Mesothelial cell of epicardium (in vitro differentiated cells): Measurements from ENCODE around the gene PSMG3. TPM values are rescaled to one million over a fixed set of nuclear protein-coding genes. Genes with fewer than 3 reads are reported as not detected.

Experiments
- DNase-seq, 2 experiments: peaks; one replicate each; pipeline ENCODE4 v3.0.0; 2021; ENCODE audit warnings: low spot score in 2 of 2; ENCODE audit not compliant: unreplicated experiment in 2 of 2
- H3K27ac Mint-ChIP-seq: 2 replicates; pipeline ENCODE4 v1.8.0; 2021; ENCODE audit warnings: mixed read lengths
- H3K27me3 Mint-ChIP-seq: 2 replicates; pipeline ENCODE4 v1.8.0; 2021; ENCODE audit warnings: low read depth, mixed read lengths
- H3K36me3 Mint-ChIP-seq: 2 replicates; pipeline ENCODE4 v1.8.0; 2021; ENCODE audit warnings: mixed read lengths
- H3K4me1 Mint-ChIP-seq: 2 replicates; pipeline ENCODE4 v1.8.0; 2021; ENCODE audit warnings: mixed read lengths
- H3K4me3 Mint-ChIP-seq: 2 replicates; pipeline ENCODE4 v1.8.0; 2021; ENCODE audit warnings: mild to moderate bottlenecking, moderate library complexity, mixed read lengths
- H3K9me3 Mint-ChIP-seq: 2 replicates; pipeline ENCODE4 v1.8.0; 2021; ENCODE audit warnings: mixed read lengths
- total RNA-seq: library from RNA; stranded (reverse); gene quantifications from 3 replicates; pipeline ENCODE4 v1.2.1, GENCODE V29; 2021
- TF ChIP-seq, protein P1 (sequence below): fragments of 200-600 bp; sonication (generic); IDR thresholded peaks from one replicate; pipeline ENCODE4 v1.5.0; 2021; ENCODE audit warnings: antibody characterized with exemption; ENCODE audit not compliant: unreplicated experiment

The PSMG3 gene
- total RNA-seq, 1 donor from 2014 or later, result 31.0 TPM

DNA sequence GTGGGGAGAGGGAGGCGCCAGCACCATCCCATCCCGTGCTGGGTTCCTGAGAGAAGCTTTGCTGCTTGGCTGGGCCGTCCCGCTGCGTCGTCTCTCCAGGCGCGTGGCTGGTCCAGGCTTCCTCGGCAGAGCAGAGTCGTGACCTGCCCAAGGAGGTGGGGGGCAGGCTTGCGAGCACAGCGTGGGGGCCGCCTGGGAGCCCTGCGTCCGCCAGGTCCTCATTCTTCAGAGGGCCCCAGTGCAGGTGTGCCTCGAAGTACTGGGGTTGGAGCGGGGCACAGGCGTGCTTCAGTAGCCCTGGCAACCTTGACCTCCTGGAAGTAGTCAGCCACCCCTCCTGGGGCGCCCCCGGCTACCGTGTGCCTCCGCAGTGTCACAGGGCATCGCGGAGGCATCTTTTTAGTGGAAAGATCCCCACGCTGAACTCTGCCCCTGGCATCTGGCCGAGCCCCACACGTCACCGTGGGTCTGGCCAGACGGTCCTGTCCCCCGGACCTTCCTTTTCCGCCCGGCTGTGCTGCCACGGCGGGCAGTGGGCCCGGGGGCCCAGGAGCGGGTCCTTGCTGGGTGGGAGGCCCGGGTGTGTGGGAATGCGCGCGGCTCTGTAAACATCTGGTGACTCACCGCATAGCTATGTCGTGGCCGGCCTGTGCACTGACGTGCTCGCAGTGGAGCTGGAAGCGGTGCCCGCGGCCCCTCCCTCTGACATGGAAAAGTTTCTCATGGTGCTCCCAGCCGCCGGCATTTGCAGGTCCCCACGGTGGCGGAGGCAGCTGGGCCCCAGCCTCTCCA lies 32.9 kb downstream of the PSMG3 start:
- no peaks in the 10 kb centered on the region for H3K27me3 Mint-ChIP-seq
- no peaks in the 10 kb centered on the region for H3K36me3 Mint-ChIP-seq
- peak overlapping the region; percentile 100 for H3K27ac Mint-ChIP-seq
- no peaks in the 10 kb centered on the region for H3K9me3 Mint-ChIP-seq
- TF ChIP-seq, protein P1, sequence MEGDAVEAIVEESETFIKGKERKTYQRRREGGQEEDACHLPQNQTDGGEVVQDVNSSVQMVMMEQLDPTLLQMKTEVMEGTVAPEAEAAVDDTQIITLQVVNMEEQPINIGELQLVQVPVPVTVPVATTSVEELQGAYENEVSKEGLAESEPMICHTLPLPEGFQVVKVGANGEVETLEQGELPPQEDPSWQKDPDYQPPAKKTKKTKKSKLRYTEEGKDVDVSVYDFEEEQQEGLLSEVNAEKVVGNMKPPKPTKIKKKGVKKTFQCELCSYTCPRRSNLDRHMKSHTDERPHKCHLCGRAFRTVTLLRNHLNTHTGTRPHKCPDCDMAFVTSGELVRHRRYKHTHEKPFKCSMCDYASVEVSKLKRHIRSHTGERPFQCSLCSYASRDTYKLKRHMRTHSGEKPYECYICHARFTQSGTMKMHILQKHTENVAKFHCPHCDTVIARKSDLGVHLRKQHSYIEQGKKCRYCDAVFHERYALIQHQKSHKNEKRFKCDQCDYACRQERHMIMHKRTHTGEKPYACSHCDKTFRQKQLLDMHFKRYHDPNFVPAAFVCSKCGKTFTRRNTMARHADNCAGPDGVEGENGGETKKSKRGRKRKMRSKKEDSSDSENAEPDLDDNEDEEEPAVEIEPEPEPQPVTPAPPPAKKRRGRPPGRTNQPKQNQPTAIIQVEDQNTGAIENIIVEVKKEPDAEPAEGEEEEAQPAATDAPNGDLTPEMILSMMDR, result no peak
- H3K4me3 Mint-ChIP-seq, result peak overlapping the region; percentile 56
- peak; percentile 95 for DNase-seq
- peaks cover 50% of the 10 kb centered on the region for H3K4me1 Mint-ChIP-seq

DNA sequence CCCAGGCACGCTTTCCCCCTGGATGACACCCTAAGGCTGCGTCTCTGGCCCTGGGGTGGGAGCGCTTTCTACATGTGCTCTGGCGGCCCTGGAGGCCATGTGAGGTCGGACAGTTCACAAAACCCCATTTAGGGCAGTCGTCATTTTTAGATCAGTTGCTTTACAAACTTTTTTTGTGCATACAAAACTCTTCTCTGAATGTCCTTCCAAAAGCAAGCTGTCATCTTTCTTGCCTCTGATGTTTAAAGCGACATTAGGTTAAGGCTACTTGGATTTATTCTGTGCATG lies 33.4 kb downstream of the PSMG3 start:
- Mint-ChIP-seq H3K36me3 (no peaks in the 10 kb centered on the region), H3K4me3 (peak overlapping the region; percentile 45), H3K9me3 (no peaks in the 10 kb centered on the region), H3K27me3 (peaks cover 3% of the 10 kb centered on the region), H3K27ac (peak overlapping the region; percentile 100), H3K4me1 (peaks cover 56% of the 10 kb centered on the region)
- TF ChIP-seq, protein P1, result no peak
- DNase-seq, result no peak

DNA sequence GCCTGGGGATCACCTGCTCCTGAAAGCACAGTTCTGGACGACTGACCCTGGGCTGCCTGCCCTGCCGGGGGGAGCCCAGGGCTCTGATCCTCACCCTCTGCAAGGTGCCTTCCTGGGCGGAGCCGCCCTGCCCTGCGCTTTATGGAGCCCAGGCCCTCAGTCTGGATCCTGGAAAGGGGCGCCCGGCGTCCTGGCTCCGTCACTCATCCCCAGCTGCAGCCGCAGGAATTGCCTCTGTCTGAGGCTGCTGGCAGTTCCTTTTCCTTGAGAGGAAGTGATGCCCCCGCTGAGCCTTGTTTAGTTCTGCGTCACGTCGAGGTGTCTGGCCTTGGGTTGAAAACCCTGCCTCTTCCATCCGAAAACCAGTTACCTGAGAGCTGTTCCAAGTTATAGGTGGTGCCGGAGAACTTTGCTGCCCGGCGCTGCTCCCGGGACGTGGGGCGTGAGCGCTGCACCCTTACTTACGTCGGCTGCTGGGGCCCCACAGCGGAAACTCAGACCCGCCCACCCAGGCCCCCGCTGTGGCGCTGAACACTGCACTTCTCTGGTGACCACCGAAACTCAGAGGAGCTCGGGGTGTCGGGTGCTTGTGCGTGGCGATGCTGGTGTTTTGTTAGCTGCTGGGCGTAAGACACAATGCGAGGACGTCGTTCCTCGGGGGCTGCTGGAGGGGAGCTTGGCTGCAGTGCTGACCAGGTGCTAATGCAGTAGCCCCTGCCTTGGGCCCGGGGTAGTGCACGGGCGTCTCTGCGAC lies 34.0 kb downstream of the PSMG3 start:
- Mint-ChIP-seq H3K4me3 (peak overlapping the region; percentile 45), H3K27ac (peak overlapping the region; percentile 100), H3K4me1 (peaks cover 56% of the 10 kb centered on the region)

DNA sequence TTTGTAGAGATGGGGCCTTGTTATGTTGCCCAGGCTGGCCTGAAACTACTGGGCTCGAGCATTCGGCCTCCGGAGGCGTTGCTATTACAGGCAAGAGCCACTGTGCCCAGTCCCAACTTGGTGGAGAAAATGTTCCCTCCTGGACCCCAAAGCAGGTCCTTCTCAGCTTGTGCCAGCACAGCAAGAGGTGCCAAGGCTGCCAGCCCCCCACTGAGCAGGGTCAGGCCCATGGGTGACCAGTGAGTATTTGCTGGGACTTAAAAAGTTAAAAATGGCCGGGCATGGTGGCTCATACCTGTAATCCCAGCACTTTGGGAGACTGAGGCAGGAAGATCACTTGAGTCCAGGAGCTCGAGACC lies 34.8 kb downstream of the PSMG3 start:
- H3K4me3 Mint-ChIP-seq, result no peak overlapping the region
- no peaks in the 10 kb centered on the region for H3K9me3 Mint-ChIP-seq
- no peak for DNase-seq
- H3K4me1 Mint-ChIP-seq, result peaks cover 56% of the 10 kb centered on the region
- H3K27ac Mint-ChIP-seq, result peak overlapping the region; percentile 71
- no peaks in the 10 kb centered on the region for H3K36me3 Mint-ChIP-seq
- peaks cover 3% of the 10 kb centered on the region for H3K27me3 Mint-ChIP-seq
- TF ChIP-seq, protein P1, result no peak

More for the DNA sequence above, 34.0 kb downstream of the PSMG3 start:
- Mint-ChIP-seq H3K36me3 (no peaks in the 10 kb centered on the region), H3K27me3 (peaks cover 3% of the 10 kb centered on the region), H3K9me3 (no peaks in the 10 kb centered on the region)
- TF ChIP-seq, protein P1, result no peak
- DNase-seq, result no peak

DNA sequence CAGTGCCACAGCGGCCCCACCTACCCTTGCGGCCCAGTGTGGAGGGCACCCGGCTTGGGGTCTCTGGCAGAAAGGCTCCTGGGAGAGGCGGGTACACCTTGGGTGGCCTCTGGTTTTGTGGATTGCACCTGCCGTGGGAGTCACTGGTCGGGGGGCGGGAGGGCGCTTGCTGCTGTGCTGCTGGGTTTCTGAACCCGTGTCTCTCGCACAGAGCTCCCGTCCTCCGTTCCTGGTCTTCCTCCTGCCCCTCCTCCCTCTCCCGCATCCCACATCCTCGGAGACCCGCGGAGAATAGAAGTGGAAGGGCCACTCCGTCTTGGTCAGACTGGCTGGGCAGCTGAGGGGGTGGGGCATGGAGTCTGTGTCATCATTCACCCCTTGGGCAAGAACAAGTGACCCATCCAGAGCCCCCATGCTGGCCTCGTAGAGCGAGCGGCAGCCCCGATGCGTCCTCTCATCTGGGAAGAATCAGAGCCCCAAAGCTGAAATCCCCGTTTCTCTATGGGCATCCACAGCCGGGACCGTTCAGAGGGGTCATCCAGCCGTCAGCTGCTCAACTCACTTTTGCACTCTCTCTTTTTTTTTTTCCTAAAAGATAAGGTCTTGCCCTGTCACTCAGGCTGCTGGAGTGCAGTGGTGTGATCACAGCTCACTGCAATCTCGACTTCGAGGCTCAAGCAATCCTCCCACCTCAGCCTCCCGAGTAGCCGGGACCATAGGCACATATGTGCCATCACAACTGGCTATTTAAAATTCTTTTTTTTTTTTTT lies 35.3 kb downstream of the PSMG3 start:
- Mint-ChIP-seq H3K4me1 (peaks cover 56% of the 10 kb centered on the region), H3K36me3 (no peaks in the 10 kb centered on the region), H3K27me3 (peaks cover 3% of the 10 kb centered on the region), H3K4me3 (peak overlapping the region; percentile 8), H3K9me3 (no peaks in the 10 kb centered on the region), H3K27ac (peak overlapping the region; percentile 95)
- no peak for DNase-seq
- TF ChIP-seq, protein P1, result no peak
